SK-N-SH treated with all-trans-retinoic acid at 6 μM for 48 hours (cell line): ENCODE data around the gene RNF40.

Experiments used
- ATAC-seq: fragments of 200-7000 bp; cut with Tn5 transposase; 3 replicates; pipeline ENCODE4 v1.9.1; 2020; ENCODE audit warnings: mild to moderate bottlenecking, moderate library complexity
- ARNTL ChIP-seq: fragments of 450-650 bp; formaldehyde crosslinking; IDR thresholded peaks from 2 replicates; pipeline ENCODE4 v1.5.0; 2020; ENCODE audit warnings: low read depth, mild to moderate bottlenecking, moderate library complexity, borderline replicate concordance
- BACH2 ChIP-seq: fragments of 250-450 bp; sonication (Bioruptor Pico); IDR thresholded peaks from 2 replicates; pipeline ENCODE4 v1.9.0; 2021; ENCODE audit warnings: mild to moderate bottlenecking, borderline replicate concordance
- CSDC2 ChIP-seq: fragments of 250-450 bp; sonication (Bioruptor Pico); IDR thresholded peaks from 2 replicates; pipeline ENCODE4 v1.5.0; 2020; ENCODE audit warnings: mild to moderate bottlenecking, moderate library complexity
- ESRRG ChIP-seq: fragments of 250-450 bp; sonication (Bioruptor Pico); IDR thresholded peaks from 2 replicates; pipeline ENCODE4 v1.6.1; 2021; ENCODE audit warnings: mild to moderate bottlenecking
- GLIS3 ChIP-seq: fragments of 250-450 bp; sonication (Bioruptor Pico); IDR thresholded peaks from 2 replicates; pipeline ENCODE4 v1.5.0; 2020; ENCODE audit warnings: mild to moderate bottlenecking, moderate library complexity
- ISL1 ChIP-seq: fragments of 250-450 bp; sonication (Bioruptor Pico); IDR thresholded peaks from 2 replicates; pipeline ENCODE4 v2.1.2; 2022; ENCODE audit warnings: mild to moderate bottlenecking, moderate library complexity
- OSR1 ChIP-seq: fragments of 250-450 bp; sonication (Bioruptor Pico); IDR thresholded peaks from 2 replicates; pipeline ENCODE4 v1.8.0; 2022; ENCODE audit warnings: moderate library complexity, mild to moderate bottlenecking, inconsistent platforms
- PPARA ChIP-seq: fragments of 250-450 bp; sonication (Bioruptor Pico); IDR thresholded peaks from 2 replicates; pipeline ENCODE4 v1.5.0; 2020; ENCODE audit warnings: mild to moderate bottlenecking, borderline replicate concordance
- RARB ChIP-seq: fragments of 250-450 bp; sonication (Bioruptor Pico); IDR thresholded peaks from 2 replicates; pipeline ENCODE4 v1.8.0; 2021; ENCODE audit warnings: mild to moderate bottlenecking, moderate library complexity
- SNAI2 ChIP-seq: fragments of 250-450 bp; sonication (Bioruptor Pico); IDR thresholded peaks from 2 replicates; pipeline ENCODE4 v1.5.0; 2020; ENCODE audit warnings: mild to moderate bottlenecking, moderate library complexity
- TCF4 ChIP-seq: fragments of 250-450 bp; sonication (Bioruptor Pico); IDR thresholded peaks from 2 replicates; pipeline ENCODE4 v1.8.0; 2021; ENCODE audit warnings: mild to moderate bottlenecking, moderate library complexity, borderline replicate concordance
- TOX ChIP-seq: fragments of 250-450 bp; sonication (Bioruptor Pico); IDR thresholded peaks from 2 replicates; pipeline ENCODE4 v1.8.0; 2021; ENCODE audit warnings: mild to moderate bottlenecking, moderate library complexity, borderline replicate concordance
- ZC3H10 ChIP-seq: fragments of 250-450 bp; sonication (Bioruptor Pico); IDR thresholded peaks from 2 replicates; pipeline ENCODE4 v1.5.1; 2021; ENCODE audit warnings: mild to moderate bottlenecking, moderate library complexity
- ZFP3 ChIP-seq: fragments of 250-450 bp; sonication (Bioruptor Pico); IDR thresholded peaks from 2 replicates; pipeline ENCODE4 v1.5.0; 2020; ENCODE audit warnings: mild to moderate bottlenecking, moderate library complexity
- ZFP30 ChIP-seq: fragments of 450-650 bp; formaldehyde crosslinking; IDR thresholded peaks from 2 replicates; pipeline ENCODE4 v1.5.0; 2022; ENCODE audit warnings: mild to moderate bottlenecking, moderate library complexity
- ZNF565 ChIP-seq: fragments of 450-650 bp; formaldehyde crosslinking; conservative IDR thresholded peaks from 2 replicates; pipeline ENCODE4 v1.5.0; 2020; ENCODE audit warnings: low read depth, mild to moderate bottlenecking, moderate library complexity
- ZNF70 ChIP-seq: fragments of 450-650 bp; formaldehyde crosslinking; IDR thresholded peaks from 2 replicates; pipeline ENCODE4 v1.5.0; 2020; ENCODE audit warnings: mild to moderate bottlenecking, moderate library complexity
- ZNF8 ChIP-seq: fragments of 450-650 bp; formaldehyde crosslinking; IDR thresholded peaks from 2 replicates; pipeline ENCODE4 v1.5.0; 2020; ENCODE audit warnings: mild to moderate bottlenecking, moderate library complexity
- TF ChIP-seq, protein P1 (sequence below): fragments of 250-450 bp; sonication (Bioruptor Pico); IDR thresholded peaks from 2 replicates; pipeline ENCODE4 v1.8.0; 2021; ENCODE audit warnings: low read depth, mild to moderate bottlenecking, moderate library complexity, borderline replicate concordance
- TF ChIP-seq, protein P2 (sequence below): fragments of 250-450 bp; sonication (Bioruptor Pico); IDR thresholded peaks from 2 replicates; pipeline ENCODE4 v1.5.1; 2020; ENCODE audit warnings: low read depth, mild to moderate bottlenecking, moderate library complexity
- TF ChIP-seq, protein P3 (sequence below): fragments of 250-450 bp; sonication (Bioruptor Pico); IDR thresholded peaks from 2 replicates; pipeline ENCODE4 v1.8.0; 2020; ENCODE audit warnings: mild to moderate bottlenecking, moderate library complexity, borderline replicate concordance
- TF ChIP-seq, protein P4 (sequence below): fragments of 250-450 bp; sonication (Bioruptor Pico); IDR thresholded peaks from 2 replicates; pipeline ENCODE4 v1.5.0; 2020; ENCODE audit warnings: mild to moderate bottlenecking, moderate library complexity
- TF ChIP-seq, protein P5 (sequence below): fragments of 250-450 bp; sonication (Bioruptor Pico); IDR thresholded peaks from 2 replicates; pipeline ENCODE4 v1.5.1; 2021; ENCODE audit warnings: mild to moderate bottlenecking, moderate library complexity

Gene RNF40

DNA sequence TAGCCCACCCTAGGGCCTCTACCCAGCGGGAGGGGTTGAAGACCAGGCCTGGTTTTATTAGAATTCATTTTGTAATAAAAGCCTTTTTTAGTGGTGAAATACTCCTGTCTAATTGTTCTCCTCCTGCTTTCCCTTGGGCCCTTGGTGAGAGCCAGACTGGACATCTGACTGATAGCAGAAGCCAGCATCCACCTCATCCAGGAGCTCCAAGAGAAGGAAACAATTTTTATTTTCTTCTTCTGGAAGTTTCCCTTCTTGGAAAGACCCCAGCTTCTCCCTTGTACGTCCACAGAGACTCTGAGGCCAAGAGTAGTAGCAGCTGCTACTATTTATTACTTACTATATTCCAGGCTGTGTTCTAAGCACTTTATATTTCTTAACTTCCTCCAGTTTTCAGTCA is 17.9 kb upstream of the RNF40 start:
- TF ChIP-seq TCF4 (CRISPR knock-in tag) (no peak), SNAI2 (CRISPR knock-in tag) (no peak), BACH2 (no peak), ZNF8 (CRISPR knock-in tag) (no peak), ZNF70 (CRISPR knock-in tag) (no peak), ARNTL (no peak), ZC3H10 (CRISPR knock-in tag) (no peak), ESRRG (no peak), PPARA (CRISPR knock-in tag) (no peak), GLIS3 (no peak), TOX (CRISPR knock-in tag) (no peak), ISL1 (no peak), CSDC2 (no peak)
- TF ChIP-seq, protein P1, sequence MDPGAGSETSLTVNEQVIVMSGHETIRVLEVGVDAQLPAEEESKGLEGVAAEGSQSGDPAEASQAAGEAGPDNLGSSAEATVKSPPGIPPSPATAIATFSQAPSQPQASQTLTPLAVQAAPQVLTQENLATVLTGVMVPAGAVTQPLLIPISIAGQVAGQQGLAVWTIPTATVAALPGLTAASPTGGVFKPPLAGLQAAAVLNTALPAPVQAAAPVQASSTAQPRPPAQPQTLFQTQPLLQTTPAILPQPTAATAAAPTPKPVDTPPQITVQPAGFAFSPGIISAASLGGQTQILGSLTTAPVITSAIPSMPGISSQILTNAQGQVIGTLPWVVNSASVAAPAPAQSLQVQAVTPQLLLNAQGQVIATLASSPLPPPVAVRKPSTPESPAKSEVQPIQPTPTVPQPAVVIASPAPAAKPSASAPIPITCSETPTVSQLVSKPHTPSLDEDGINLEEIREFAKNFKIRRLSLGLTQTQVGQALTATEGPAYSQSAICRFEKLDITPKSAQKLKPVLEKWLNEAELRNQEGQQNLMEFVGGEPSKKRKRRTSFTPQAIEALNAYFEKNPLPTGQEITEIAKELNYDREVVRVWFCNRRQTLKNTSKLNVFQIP (CRISPR knock-in tag), result no peak
- TF ChIP-seq, protein P2, sequence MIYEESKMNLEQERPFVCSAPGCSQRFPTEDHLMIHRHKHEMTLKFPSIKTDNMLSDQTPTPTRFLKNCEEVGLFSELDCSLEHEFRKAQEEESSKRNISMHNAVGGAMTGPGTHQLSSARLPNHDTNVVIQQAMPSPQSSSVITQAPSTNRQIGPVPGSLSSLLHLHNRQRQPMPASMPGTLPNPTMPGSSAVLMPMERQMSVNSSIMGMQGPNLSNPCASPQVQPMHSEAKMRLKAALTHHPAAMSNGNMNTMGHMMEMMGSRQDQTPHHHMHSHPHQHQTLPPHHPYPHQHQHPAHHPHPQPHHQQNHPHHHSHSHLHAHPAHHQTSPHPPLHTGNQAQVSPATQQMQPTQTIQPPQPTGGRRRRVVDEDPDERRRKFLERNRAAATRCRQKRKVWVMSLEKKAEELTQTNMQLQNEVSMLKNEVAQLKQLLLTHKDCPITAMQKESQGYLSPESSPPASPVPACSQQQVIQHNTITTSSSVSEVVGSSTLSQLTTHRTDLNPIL, result no peak
- no peak for ATAC-seq

DNA sequence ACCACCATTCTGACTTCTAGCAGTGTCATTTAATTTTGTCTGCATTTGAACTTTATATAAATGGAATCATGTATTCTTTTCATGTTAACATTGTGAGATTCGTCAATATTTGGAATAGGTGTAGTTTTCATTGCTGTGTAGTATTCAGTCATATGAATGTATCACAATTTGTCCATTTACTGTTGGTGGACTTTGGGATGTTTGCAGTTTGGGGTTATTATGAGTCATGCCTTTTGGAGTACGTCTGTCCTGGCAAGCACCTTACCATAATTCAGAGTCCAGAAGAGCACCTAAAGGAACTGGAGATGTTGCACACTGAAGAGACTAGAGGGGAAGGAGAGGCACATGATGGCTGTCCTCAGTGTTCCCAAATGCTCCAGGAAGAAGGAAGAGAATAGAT is 17.0 kb upstream of the RNF40 start:
- no peak for ATAC-seq
- TF ChIP-seq, protein P3, sequence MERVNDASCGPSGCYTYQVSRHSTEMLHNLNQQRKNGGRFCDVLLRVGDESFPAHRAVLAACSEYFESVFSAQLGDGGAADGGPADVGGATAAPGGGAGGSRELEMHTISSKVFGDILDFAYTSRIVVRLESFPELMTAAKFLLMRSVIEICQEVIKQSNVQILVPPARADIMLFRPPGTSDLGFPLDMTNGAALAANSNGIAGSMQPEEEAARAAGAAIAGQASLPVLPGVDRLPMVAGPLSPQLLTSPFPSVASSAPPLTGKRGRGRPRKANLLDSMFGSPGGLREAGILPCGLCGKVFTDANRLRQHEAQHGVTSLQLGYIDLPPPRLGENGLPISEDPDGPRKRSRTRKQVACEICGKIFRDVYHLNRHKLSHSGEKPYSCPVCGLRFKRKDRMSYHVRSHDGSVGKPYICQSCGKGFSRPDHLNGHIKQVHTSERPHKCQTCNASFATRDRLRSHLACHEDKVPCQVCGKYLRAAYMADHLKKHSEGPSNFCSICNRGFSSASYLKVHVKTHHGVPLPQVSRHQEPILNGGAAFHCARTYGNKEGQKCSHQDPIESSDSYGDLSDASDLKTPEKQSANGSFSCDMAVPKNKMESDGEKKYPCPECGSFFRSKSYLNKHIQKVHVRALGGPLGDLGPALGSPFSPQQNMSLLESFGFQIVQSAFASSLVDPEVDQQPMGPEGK (CRISPR knock-in tag), result no peak
- TF ChIP-seq, protein P1 (CRISPR knock-in tag), result no peak
- TF ChIP-seq ZNF70 (CRISPR knock-in tag) (no peak), PPARA (CRISPR knock-in tag) (no peak), OSR1 (CRISPR knock-in tag) (no peak), ISL1 (no peak), ZNF565 (CRISPR knock-in tag) (no peak), GLIS3 (no peak), ZNF8 (CRISPR knock-in tag) (no peak), ZFP30 (CRISPR knock-in tag) (no peak), ZC3H10 (CRISPR knock-in tag) (no peak), BACH2 (no peak), TOX (CRISPR knock-in tag) (no peak), ZFP3 (CRISPR knock-in tag) (no peak), ESRRG (no peak), RARB (CRISPR knock-in tag) (no peak), CSDC2 (no peak)
- TF ChIP-seq, protein P4, sequence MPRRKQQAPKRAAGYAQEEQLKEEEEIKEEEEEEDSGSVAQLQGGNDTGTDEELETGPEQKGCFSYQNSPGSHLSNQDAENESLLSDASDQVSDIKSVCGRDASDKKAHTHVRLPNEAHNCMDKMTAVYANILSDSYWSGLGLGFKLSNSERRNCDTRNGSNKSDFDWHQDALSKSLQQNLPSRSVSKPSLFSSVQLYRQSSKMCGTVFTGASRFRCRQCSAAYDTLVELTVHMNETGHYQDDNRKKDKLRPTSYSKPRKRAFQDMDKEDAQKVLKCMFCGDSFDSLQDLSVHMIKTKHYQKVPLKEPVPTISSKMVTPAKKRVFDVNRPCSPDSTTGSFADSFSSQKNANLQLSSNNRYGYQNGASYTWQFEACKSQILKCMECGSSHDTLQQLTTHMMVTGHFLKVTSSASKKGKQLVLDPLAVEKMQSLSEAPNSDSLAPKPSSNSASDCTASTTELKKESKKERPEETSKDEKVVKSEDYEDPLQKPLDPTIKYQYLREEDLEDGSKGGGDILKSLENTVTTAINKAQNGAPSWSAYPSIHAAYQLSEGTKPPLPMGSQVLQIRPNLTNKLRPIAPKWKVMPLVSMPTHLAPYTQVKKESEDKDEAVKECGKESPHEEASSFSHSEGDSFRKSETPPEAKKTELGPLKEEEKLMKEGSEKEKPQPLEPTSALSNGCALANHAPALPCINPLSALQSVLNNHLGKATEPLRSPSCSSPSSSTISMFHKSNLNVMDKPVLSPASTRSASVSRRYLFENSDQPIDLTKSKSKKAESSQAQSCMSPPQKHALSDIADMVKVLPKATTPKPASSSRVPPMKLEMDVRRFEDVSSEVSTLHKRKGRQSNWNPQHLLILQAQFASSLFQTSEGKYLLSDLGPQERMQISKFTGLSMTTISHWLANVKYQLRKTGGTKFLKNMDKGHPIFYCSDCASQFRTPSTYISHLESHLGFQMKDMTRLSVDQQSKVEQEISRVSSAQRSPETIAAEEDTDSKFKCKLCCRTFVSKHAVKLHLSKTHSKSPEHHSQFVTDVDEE (CRISPR knock-in tag), result no peak
- TF ChIP-seq, protein P5, sequence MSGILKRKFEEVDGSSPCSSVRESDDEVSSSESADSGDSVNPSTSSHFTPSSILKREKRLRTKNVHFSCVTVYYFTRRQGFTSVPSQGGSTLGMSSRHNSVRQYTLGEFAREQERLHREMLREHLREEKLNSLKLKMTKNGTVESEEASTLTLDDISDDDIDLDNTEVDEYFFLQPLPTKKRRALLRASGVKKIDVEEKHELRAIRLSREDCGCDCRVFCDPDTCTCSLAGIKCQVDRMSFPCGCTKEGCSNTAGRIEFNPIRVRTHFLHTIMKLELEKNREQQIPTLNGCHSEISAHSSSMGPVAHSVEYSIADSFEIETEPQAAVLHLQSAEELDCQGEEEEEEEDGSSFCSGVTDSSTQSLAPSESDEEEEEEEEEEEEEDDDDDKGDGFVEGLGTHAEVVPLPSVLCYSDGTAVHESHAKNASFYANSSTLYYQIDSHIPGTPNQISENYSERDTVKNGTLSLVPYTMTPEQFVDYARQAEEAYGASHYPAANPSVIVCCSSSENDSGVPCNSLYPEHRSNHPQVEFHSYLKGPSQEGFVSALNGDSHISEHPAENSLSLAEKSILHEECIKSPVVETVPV (CRISPR knock-in tag), result no peak
- TF ChIP-seq, protein P2, result no peak
